Endothelial cell of umbilical vein (primary cell): ENCODE measurements around the gene USP16.
A peak's percentile ranks its signal among the peaks of the same experiment; 100 is the strongest.

ENCODE experiments used
- CTCF ChIP-seq, 2 donors: IDR thresholded peaks; 1 replicate in 1 of 2; 2 replicates in 1 of 2; pipeline ENCODE4 v1.5.1; 2011; ENCODE audit warnings: low read length in 2 of 2, mild to moderate bottlenecking in 2 of 2, moderate library complexity in 2 of 2, control low read depth in 1 of 2, inconsistent platforms in 1 of 2, low read depth in 1 of 2; ENCODE audit not compliant: insufficient read depth in 1 of 2; ENCODE audit errors: extremely low read depth in 1 of 2
- EZH2 ChIP-seq: IDR thresholded peaks from 2 replicates; pipeline ENCODE4 v1.6.1; 2012; ENCODE audit warnings: borderline replicate concordance, low read depth, mild to moderate bottlenecking, moderate library complexity, low read length, inconsistent platforms; ENCODE audit not compliant: severe bottlenecking
- FOS ChIP-seq: IDR thresholded peaks from 2 replicates; pipeline ENCODE4 v1.6.1; 2011; ENCODE audit warnings: mild to moderate bottlenecking, low read length, moderate library complexity, borderline replicate concordance; ENCODE audit not compliant: insufficient read depth
- GATA2 ChIP-seq: IDR thresholded peaks from 2 replicates; pipeline ENCODE4 v1.7.0; 2011; ENCODE audit warnings: low read depth, mild to moderate bottlenecking, moderate library complexity, mixed read lengths, low read length; ENCODE audit not compliant: insufficient read length, insufficient read depth
- MAX ChIP-seq: IDR thresholded peaks from 2 replicates; pipeline ENCODE4 v1.6.1; 2011; ENCODE audit not compliant: insufficient read depth, insufficient read length
- POLR2A ChIP-seq: IDR thresholded peaks from 2 replicates; pipeline ENCODE4 v1.6.1; 2012; ENCODE audit warnings: low read depth, mild to moderate bottlenecking, control low read depth, low read length
- POLR2AphosphoS5 ChIP-seq: IDR thresholded peaks from 2 replicates; pipeline ENCODE4 v1.6.1; 2012; ENCODE audit warnings: low read depth, mild to moderate bottlenecking, control low read depth, low read length, moderate library complexity; ENCODE audit not compliant: insufficient read depth

GRCh38 chr21:29091033-29091432 is 66.6 kb downstream of the USP16 start:
- TF ChIP-seq POLR2AphosphoS5 (no peak), CTCF (IDR thresholded peaks at IDR 0.05; ENCODE audit: extremely low read depth in 1 of 2, insufficient read depth in 1 of 2, low read depth in 1 of 2, low read length in 2 of 2) (no peak), EZH2 (no peak), POLR2A (no peak), FOS (peak; percentile 70), GATA2 (no peak), MAX (no peak)
